H1 (cell line): ENCODE measurements around the gene MAPK13. TPM values are rescaled to one million over a fixed set of nuclear protein-coding genes. Genes with fewer than 3 reads are reported as not detected.

ENCODE experiments used
- CTCF ChIA-PET: fragments of 300-600 bp; sonication (Branson Sonifier 250); formaldehyde crosslinking; loops from one replicate; lab custom pipeline; 2021; ENCODE audit not compliant: partially characterized antibody; lab: Charles Lee
- POLR2A ChIA-PET: fragments of 300-600 bp; sonication (Branson Sonifier 250); formaldehyde crosslinking; loops from one replicate; lab custom pipeline; 2021; ENCODE audit warnings: inconsistent platforms; ENCODE audit not compliant: partially characterized antibody; lab: Charles Lee
- DNase-seq, 2 experiments: peaks; one replicate each; pipeline versions ENCODE4 v3.0.0 to v3.0.0-alpha.2; 2010 to 2022; ENCODE audit warnings: low spot score in 2 of 2, low read depth in 1 of 2, mixed read lengths in 1 of 2
- FAIRE-seq: peaks from 2 replicates; lab custom pipeline; 2011; peaks lifted over from hg19 to GRCh38; lab: Jason Lieb, UNC
- H2AFZ ChIP-seq: 2 replicates; pipeline ENCODE4 v1.8.1; 2012; ENCODE audit warnings: low read length, inconsistent platforms
- H2AK5ac ChIP-seq: 2 replicates; pipeline ENCODE4 v1.6.1; 2013; ENCODE audit warnings: low read depth, low read length
- H2BK120ac ChIP-seq: replicated peaks from 2 replicates; pipeline ENCODE3; 2013; ENCODE audit warnings: low read depth, low read length, inconsistent platforms
- H2BK12ac ChIP-seq: 2 replicates; pipeline ENCODE4 v1.6.1; 2013; ENCODE audit warnings: low read depth, low read length
- H2BK15ac ChIP-seq: 2 replicates; pipeline ENCODE4 v1.6.1; 2013; ENCODE audit warnings: low read length
- H2BK20ac ChIP-seq: 2 replicates; pipeline ENCODE4 v1.6.1; 2013; ENCODE audit warnings: low read length
- H2BK5ac ChIP-seq: 2 replicates; pipeline ENCODE4 v1.6.1; 2013; ENCODE audit warnings: low read depth, low read length
- H3K14ac ChIP-seq: 2 replicates; pipeline ENCODE4 v1.6.1; 2013; ENCODE audit warnings: inconsistent platforms; ENCODE audit not compliant: insufficient read length
- H3K18ac ChIP-seq: 2 replicates; pipeline ENCODE4 v1.6.1; 2013; ENCODE audit warnings: low read length; ENCODE audit errors: extremely low read depth
- H3K23ac ChIP-seq: 2 replicates; pipeline ENCODE4 v1.6.1; 2013; ENCODE audit warnings: inconsistent platforms; ENCODE audit not compliant: insufficient read length
- H3K23me2 ChIP-seq: 2 replicates; pipeline ENCODE4 v1.6.1; 2013; ENCODE audit warnings: low read depth, low read length
- H3K27ac ChIP-seq: 2 replicates; pipeline ENCODE4 v1.6.1; 2011; ENCODE audit warnings: low read depth, low read length, inconsistent platforms
- H3K27me3 ChIP-seq, 4 experiments: replicated peaks in 1 of 4; 1 replicate in 1 of 4; 2 replicates in 3 of 4; pipeline versions ENCODE4 v1.6.1 to v1.8.1; 2011 to 2013; ENCODE audit warnings: low read length in 3 of 4, mild to moderate bottlenecking in 3 of 4, inconsistent platforms in 2 of 4, mixed read lengths in 2 of 4, moderate library complexity in 1 of 4; ENCODE audit not compliant: control insufficient read depth in 3 of 4, insufficient read depth in 3 of 4; ENCODE audit errors: extremely low read depth in 1 of 4
- H3K36me3 ChIP-seq, 4 experiments: 2 replicates each; pipeline versions ENCODE4 v1.6.1 to v1.8.1; 2011 to 2013; ENCODE audit warnings: mild to moderate bottlenecking in 4 of 4, low read length in 3 of 4, moderate library complexity in 2 of 4, control low read depth in 1 of 4, inconsistent platforms in 1 of 4; ENCODE audit not compliant: insufficient read depth in 4 of 4, control insufficient read depth in 2 of 4
- H3K4ac ChIP-seq: replicated peaks from 2 replicates; pipeline ENCODE3; 2013; ENCODE audit warnings: low read length, low read depth, mixed read lengths, inconsistent platforms; ENCODE audit not compliant: insufficient read length
- H3K4me1 ChIP-seq, 4 experiments: replicated peaks in 1 of 4; 1 replicate in 1 of 4; 2 replicates in 3 of 4; pipeline versions ENCODE4 v1.6.1 to v1.8.1; 2011 to 2013; ENCODE audit warnings: low read length in 3 of 4, inconsistent platforms in 2 of 4, mixed read lengths in 1 of 4; ENCODE audit not compliant: insufficient read depth in 4 of 4, control insufficient read depth in 3 of 4
- H3K4me2 ChIP-seq, 2 experiments: 2 replicates each; pipeline versions ENCODE4 v1.6.1 to v1.8.1; 2011 to 2013; ENCODE audit warnings: low read depth in 2 of 2, low read length in 2 of 2, control low read depth in 1 of 2, inconsistent platforms in 1 of 2, mild to moderate bottlenecking in 1 of 2; ENCODE audit not compliant: insufficient read depth in 1 of 2
- H3K4me3 ChIP-seq, 4 experiments: fragments of 200-600, 300-600 bp in 1 of 4; sonication (generic), shearing (Covaris generic), sonication (Bioruptor Twin) in 1 of 4; 2 replicates each; pipeline versions ENCODE4 v1.5.1 to v1.8.1; 2011 to 2016; ENCODE audit warnings: low read length in 4 of 4, low read depth in 3 of 4, control low read depth in 2 of 4, inconsistent platforms in 2 of 4, mild to moderate bottlenecking in 2 of 4, mixed read lengths in 1 of 4, moderate library complexity in 1 of 4; ENCODE audit not compliant: insufficient read depth in 2 of 4; ENCODE audit errors: extremely low read depth in 1 of 4
- H3K56ac ChIP-seq: replicated peaks from 2 replicates; pipeline ENCODE3; 2013; ENCODE audit warnings: low read depth, mild to moderate bottlenecking, mixed read lengths, low read length, inconsistent platforms; ENCODE audit not compliant: insufficient read length
- H3K79me1 ChIP-seq: 2 replicates; pipeline ENCODE4 v1.6.1; 2013; ENCODE audit warnings: low read depth, low read length, control low read depth
- H3K79me2 ChIP-seq, 2 experiments: 2 replicates each; pipeline versions ENCODE4 v1.6.1 to v1.8.1; 2012 to 2013; ENCODE audit warnings: low read length in 2 of 2, mild to moderate bottlenecking in 2 of 2, inconsistent platforms in 1 of 2; ENCODE audit not compliant: insufficient read depth in 2 of 2, control insufficient read depth in 1 of 2
- H3K9ac ChIP-seq, 4 experiments: replicated peaks in 1 of 4; 1 replicate in 1 of 4; 2 replicates in 3 of 4; pipeline versions ENCODE4 v1.6.1 to v1.8.1; 2011 to 2013; ENCODE audit warnings: low read depth in 3 of 4, low read length in 3 of 4, control low read depth in 2 of 4, mild to moderate bottlenecking in 2 of 4, moderate library complexity in 2 of 4, inconsistent platforms in 1 of 4; ENCODE audit errors: extremely low read depth in 1 of 4
- H3K9me3 ChIP-seq, 2 experiments: 2 replicates each; pipeline versions ENCODE4 v1.6.1 to v1.8.1; 2012 to 2013; ENCODE audit warnings: mild to moderate bottlenecking in 2 of 2, moderate library complexity in 2 of 2, control low read depth in 1 of 2, inconsistent platforms in 1 of 2, low read depth in 1 of 2, low read length in 1 of 2, mixed read lengths in 1 of 2; ENCODE audit not compliant: insufficient read depth in 2 of 2
- H4K20me1 ChIP-seq, 2 experiments: replicated peaks in 1 of 2; 2 replicates each; pipeline versions ENCODE3 to v1.8.1; 2011 to 2013; ENCODE audit warnings: inconsistent platforms in 2 of 2, low read length in 2 of 2, mild to moderate bottlenecking in 1 of 2; ENCODE audit not compliant: insufficient read depth in 2 of 2, control insufficient read depth in 1 of 2
- H4K5ac ChIP-seq: 2 replicates; pipeline ENCODE4 v1.6.1; 2013; ENCODE audit warnings: low read length, low read depth, mixed read lengths, inconsistent platforms; ENCODE audit not compliant: insufficient read length
- H4K8ac ChIP-seq: 2 replicates; pipeline ENCODE4 v1.8.0; 2013; ENCODE audit warnings: mild to moderate bottlenecking, moderate library complexity, low read length, inconsistent platforms; ENCODE audit not compliant: insufficient read depth; ENCODE audit errors: extremely low read depth
- H4K91ac ChIP-seq: replicated peaks from 2 replicates; pipeline ENCODE3; 2013; ENCODE audit warnings: low read length, mixed read lengths, inconsistent platforms; ENCODE audit not compliant: insufficient read length
- ASH2L ChIP-seq: fragments of 200-600, 300-600 bp; sonication (generic); IDR thresholded peaks from one replicate; pipeline ENCODE4 v1.7.1; 2017; ENCODE audit warnings: low read length
- CBX8 ChIP-seq: fragments of 300-800, 300-1000 bp; sonication (generic); IDR thresholded peaks from 2 replicates; pipeline ENCODE4 v1.7.1; 2016; ENCODE audit warnings: low read depth, low read length, borderline replicate concordance
- CEBPB ChIP-seq: IDR thresholded peaks from 2 replicates; pipeline ENCODE4 v1.6.1; 2012; ENCODE audit warnings: low read depth, low read length
- CHD1 ChIP-seq: IDR thresholded peaks from 2 replicates; pipeline ENCODE4 v1.6.1; 2012; ENCODE audit warnings: low read depth, low read length, improper control_type of control experiment
- CTBP2 ChIP-seq: IDR thresholded peaks from 2 replicates; pipeline ENCODE4 v1.7.0; 2011; ENCODE audit warnings: borderline replicate concordance, mild to moderate bottlenecking, moderate library complexity, mixed read lengths, low read length; ENCODE audit not compliant: insufficient read depth, insufficient read length
- EP300 ChIP-seq, 2 experiments: IDR thresholded peaks; 1 replicate in 1 of 2; 2 replicates in 1 of 2; pipeline ENCODE4 v1.6.1; 2011 to 2012; ENCODE audit warnings: low read depth in 2 of 2, low read length in 2 of 2, mild to moderate bottlenecking in 2 of 2, borderline replicate concordance in 1 of 2, inconsistent platforms in 1 of 2, moderate library complexity in 1 of 2
- GABPA ChIP-seq: IDR thresholded peaks from 2 replicates; pipeline ENCODE4 v1.6.1; 2011; ENCODE audit warnings: mild to moderate bottlenecking, low read length, moderate library complexity, borderline replicate concordance; ENCODE audit not compliant: insufficient read depth
- KDM4A ChIP-seq: IDR thresholded peaks from one replicate; pipeline ENCODE4 v1.7.1; 2012; ENCODE audit warnings: low read depth, mild to moderate bottlenecking, moderate library complexity, low read length, inconsistent platforms; ENCODE audit not compliant: severe bottlenecking
- NANOG ChIP-seq: IDR thresholded peaks from 2 replicates; pipeline ENCODE4 v1.6.1; 2011; ENCODE audit warnings: low read length, low read depth, mild to moderate bottlenecking, inconsistent platforms; ENCODE audit not compliant: insufficient read depth, poor library complexity, severe bottlenecking
- NRF1 ChIP-seq: IDR thresholded peaks from 2 replicates; pipeline ENCODE4 v1.6.1; 2011; ENCODE audit warnings: mild to moderate bottlenecking, low read depth, low read length, improper control_type of control experiment
- RFX5 ChIP-seq: IDR thresholded peaks from 2 replicates; pipeline ENCODE4 v1.6.1; 2011; ENCODE audit warnings: low read depth, low read length, improper control_type of control experiment, borderline replicate concordance
- RNF2 ChIP-seq: fragments of 200-900, 300-1000 bp; sonication (generic); IDR thresholded peaks from 2 replicates; pipeline ENCODE4 v1.7.1; 2016; ENCODE audit warnings: borderline replicate concordance, low read depth, mild to moderate bottlenecking, antibody characterized with exemption, low read length; ENCODE audit not compliant: poor library complexity, severe bottlenecking; ENCODE audit errors: missing control alignments
- SIX5 ChIP-seq: IDR thresholded peaks from 2 replicates; pipeline ENCODE4 v1.6.1; 2011; ENCODE audit warnings: mild to moderate bottlenecking, low read depth, low read length
- WGBS, 2 experiments: shearing (Covaris generic) in 1 of 2; methylation state at CpG; one replicate each; pipeline versions ENCODE4 v1.1.6 to v1.1.7; 2013 to 2015; ENCODE audit warnings: low lambda C conversion rate in 2 of 2, mixed read lengths in 2 of 2, inconsistent platforms in 1 of 2, low coverage in 1 of 2, missing lambda C conversion rate in 1 of 2; ENCODE audit not compliant: insufficient replicate concordance in 2 of 2, insufficient coverage in 1 of 2, insufficient read length in 1 of 2; ENCODE audit errors: extremely low coverage in 1 of 2, missing lambda C conversion rate in 1 of 2; 5-methylcytosine and 5-hydroxymethylcytosine counted together
- polyA plus RNA-seq, 7 experiments: library from polyadenylated mRNA; depleted of rRNA in 3 of 7; stranded (reverse) in 5 of 7; unstranded in 2 of 7; fragments of >200 nt in 5 of 7; fragments of 200-250 nt in 2 of 7; gene quantifications; 1 replicate in 5 of 7; 2 replicates in 1 of 7; 4 replicates in 1 of 7; pipeline versions ENCODE4 v1.2.1 to v1.2.3, GENCODE V29; 2011 to 2013; ENCODE audit warnings: missing spikeins in 2 of 7, mixed read lengths in 2 of 7
- total RNA-seq: library from RNA; stranded (reverse); fragmentation: NEBNext Ultra II Directional; extraction: Animal tissue kit (Norgen Biotek cat#: 25700); gene quantifications from 2 replicates; pipeline ENCODE4 v1.2.1, GENCODE V29; 2021

MAPK13 gene
- total and polyA plus RNA-seq, 2 of the 8 experiments (the other 6 are each of a cell fraction or from before 2014, with no cell fraction given) = 10.1 to 14.1 TPM

DNA sequence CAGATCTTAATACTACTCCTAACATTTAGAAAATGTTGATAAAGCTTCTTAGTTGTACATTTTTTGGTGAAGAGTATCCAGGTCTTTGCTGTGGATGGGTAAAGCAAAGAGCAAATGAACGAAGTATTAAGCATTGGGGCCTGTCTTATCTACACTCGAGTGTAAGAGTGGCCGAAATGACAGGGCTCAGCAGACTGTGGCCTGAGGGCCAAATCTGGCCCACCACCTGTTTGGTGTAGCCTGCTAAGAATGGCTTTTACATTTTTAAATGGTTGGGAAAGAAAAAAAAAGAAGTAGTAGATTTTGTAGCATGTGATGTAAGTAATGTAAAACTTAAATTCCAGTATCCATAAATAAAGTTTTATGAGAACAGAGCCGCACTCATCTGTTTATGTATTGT, 19.4 kb upstream of the MAPK13 start:
- Histone ChIP-seq H3K27me3 (no peaks in the 10 kb centered on the region), H4K8ac (no peak overlapping the region), H3K36me3 (peaks cover 0 to 24% (median 14%) of the 10 kb centered on the region in 4 experiments; a peak in 6 of 8 replicates), H2BK12ac (no peak overlapping the region), H3K4me2 (no peak overlapping the region), H3K23me2 (no peaks in the 10 kb centered on the region; the same call in 1 of the 2 replicates), H2BK20ac (no peak overlapping the region), H3K9ac (no peak overlapping the region), H3K4me3 (no peak overlapping the region), H2BK15ac (no peak overlapping the region), H2AFZ (no peak overlapping the region), H3K56ac (no peak overlapping the region), H3K27ac (no peak overlapping the region), H4K20me1 (no peaks in the 10 kb centered on the region), H2AK5ac (no peak overlapping the region), H3K4ac (no peak overlapping the region), H4K91ac (no peak overlapping the region), H3K4me1 (peaks cover 0 to 6% (median 0%) of the 10 kb centered on the region in 4 experiments; a peak in 2 of 7 replicates), H3K23ac (no peak overlapping the region), H3K79me1 (no peaks in the 10 kb centered on the region), H3K79me2 (no peaks in the 10 kb centered on the region), H4K5ac (no peak overlapping the region), H2BK120ac (no peak overlapping the region), H3K9me3 (no peaks in the 10 kb centered on the region), H3K18ac (no peak overlapping the region), H2BK5ac (no peak overlapping the region), H3K14ac (no peak overlapping the region)
- WGBS, 2 experiments = 96% methylated on average over 4 of the region's 4 CpGs; no CpG with 5 or more reads in 1 of the 2 experiments
- no peak for DNase-seq
- ChIA-PET POLR2A (interaction anchor here (1.7 kb wide), 1 partner anchor 10 kb away, joined by 9 read pairs; no protein-coding TSS in a partner anchor), CTCF (interaction anchor here (0.8 to 1.4 kb wide), 2 partner anchors 15 to 83 kb away, joined by 3 read pairs; partner anchors contain the start of gene MAPK14)
- FAIRE-seq = no peak
- TF ChIP-seq CEBPB = no peak
- no peak for TF ChIP-seq SIX5
- TF ChIP-seq GABPA = no peak
- no peak for TF ChIP-seq CHD1
- TF ChIP-seq RNF2 = no peak
- TF ChIP-seq ASH2L = no peak
- TF ChIP-seq EP300 (IDR thresholded peaks at IDR 0.05; ENCODE audit: borderline replicate concordance in 1 of 2, low read depth in 2 of 2, low read length in 2 of 2) = no peak
- TF ChIP-seq NRF1 = no peak
- TF ChIP-seq CTBP2 = no peak
- no peak for TF ChIP-seq KDM4A
- no peak for TF ChIP-seq CBX8
- no peak for TF ChIP-seq RFX5
- no peak for TF ChIP-seq NANOG
